DMS 273 (cell line): ENCODE measurements around the gene SORBS1.
A peak's percentile ranks its signal among the peaks of the same experiment; 100 is the strongest.

Experiments used
- DNase-seq: peaks from one replicate; lab custom pipeline; 2025; ENCODE audit not compliant: unreplicated experiment; lab: John Stamatoyannopoulos, UW

SORBS1 gene

DNA sequence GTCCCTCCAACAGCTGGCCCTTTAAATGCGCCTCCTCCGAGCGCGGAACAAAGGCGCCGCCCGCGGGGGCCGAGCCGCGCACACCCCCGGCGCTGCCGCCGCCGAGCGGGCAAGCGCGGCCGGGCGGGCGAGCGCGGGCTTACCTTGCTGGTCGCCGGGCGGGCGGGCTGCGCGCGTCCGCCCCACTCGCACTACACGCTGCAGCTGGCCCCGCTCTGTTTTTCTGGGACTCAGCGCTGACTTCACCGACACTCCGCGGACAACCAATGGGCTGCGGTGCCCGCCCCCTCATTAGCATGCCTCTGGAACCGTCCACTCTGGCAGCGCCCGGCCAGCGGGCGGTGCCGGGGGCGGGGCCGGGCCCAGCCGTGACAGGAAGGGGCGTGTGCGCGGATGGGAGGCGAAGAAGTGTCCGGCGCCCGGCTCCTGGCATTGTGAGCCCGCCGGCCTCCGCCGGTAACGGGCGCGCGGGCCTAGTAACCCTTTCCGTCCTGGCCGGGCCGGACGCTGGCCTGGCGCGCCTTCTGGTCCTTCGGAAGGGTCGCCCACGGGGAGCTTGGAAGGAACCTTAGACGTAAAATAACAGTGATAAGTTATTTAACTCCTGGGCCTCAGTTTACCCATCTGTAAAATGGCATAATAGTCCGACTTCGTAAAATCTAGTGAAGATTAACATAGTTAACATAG, at the start of gene SORBS1:
SORBS1 (minus strand) TSS at position 195 of the 687 bp plus-strand sequence. CDS start 120,236 bp downstream, outside the sequence.
- DNase-seq = peak; percentile 96

DNA sequence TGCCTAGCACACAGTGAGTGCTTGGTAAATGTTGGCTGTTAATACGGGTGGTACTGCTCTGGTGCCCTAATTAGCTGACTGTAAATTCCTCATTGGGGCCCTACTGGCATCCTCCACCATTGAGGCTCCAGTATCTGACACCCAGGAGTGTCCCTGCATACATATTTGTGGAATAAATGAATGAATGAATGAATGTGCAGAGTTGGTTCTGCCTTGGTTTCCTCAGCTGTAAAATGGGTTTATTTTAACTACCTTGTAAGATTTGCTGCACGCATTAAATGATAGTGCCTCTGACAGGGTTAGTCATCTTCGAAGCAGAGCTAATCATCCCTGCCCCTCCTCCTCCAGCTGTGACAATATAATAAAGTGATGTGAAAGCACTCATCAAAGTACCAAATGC, 49.6 kb upstream of the SORBS1 start:
- no peak for DNase-seq

DNA sequence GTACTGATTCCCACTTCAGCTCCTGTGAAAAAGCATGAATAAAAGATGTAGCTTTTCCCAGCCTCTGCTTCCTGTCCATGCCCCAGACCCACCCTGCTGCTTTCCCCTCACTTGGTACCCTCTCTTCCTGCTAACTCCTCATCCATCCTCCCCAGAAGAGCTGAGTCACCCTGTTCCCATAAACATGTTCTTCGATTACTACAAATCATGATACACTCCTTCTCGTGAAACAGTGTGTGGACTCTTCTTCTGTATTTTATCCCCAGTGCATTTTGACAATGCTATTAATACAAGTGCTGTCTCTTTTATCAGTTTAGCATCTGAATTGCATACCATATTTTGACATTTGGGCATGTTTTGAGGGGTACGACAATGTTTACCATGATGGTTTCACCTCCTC, 45.8 kb upstream of the SORBS1 start:
- DNase-seq = no peak

DNA sequence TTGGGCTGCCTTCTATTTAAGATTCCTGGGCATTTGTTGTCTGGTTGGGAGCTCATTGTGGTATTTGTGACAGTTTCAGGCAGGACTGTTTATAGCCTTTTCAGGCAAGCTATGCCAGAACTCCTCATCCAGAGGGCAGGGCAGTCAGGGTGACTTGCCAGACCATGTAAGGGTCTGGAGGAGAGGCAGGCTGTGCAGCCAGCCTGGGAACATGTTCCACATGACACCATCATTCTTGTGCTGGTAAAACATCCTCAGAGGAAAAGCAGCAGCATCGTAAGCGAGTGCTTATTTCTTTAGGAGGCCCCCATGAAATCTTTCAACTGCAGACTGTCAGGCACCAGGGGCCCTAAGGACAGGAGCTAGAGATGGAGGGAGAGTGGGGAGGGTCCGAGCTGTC, 44.0 kb upstream of the SORBS1 start:
- no peak for DNase-seq

DNA sequence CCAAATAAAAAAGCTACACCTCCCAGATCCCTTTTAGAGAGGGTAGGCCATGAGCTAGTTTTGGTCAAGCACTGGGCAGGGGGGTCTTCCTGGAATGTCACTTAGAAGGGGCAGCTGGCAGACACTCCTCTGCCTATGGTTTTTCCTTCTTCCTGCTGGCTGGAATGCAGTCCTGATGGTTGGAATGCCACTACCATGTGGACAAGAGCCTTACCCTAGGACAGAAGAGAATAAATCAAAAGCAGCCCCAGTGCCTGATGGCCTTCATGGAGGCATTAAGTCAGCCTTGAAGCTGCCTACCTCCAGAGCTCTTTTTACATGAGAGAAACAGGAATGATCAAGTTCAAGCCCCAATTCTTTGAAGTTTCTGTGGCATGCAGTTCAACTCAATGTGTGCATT, 43.5 kb upstream of the SORBS1 start:
- DNase-seq = no peak

DNA sequence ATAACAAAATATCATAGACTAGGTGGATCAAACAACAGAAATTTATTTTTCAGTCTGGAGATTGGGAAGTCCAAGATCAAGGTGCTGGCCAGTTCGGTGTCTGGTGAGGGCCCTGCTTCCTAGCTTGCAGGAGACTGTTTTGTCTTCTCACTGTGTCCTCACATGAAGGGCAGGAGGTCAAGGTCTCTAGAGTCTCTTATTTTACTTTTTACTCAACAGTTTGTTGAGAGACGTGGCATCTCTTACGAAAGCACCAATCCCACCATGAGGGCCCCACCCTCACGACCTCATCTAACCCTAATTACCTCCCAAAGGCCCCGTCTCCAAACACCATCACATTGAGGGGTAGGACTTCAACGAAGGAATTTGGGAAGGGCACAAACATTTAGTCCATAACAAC, 41.2 kb upstream of the SORBS1 start:
- no peak for DNase-seq

DNA sequence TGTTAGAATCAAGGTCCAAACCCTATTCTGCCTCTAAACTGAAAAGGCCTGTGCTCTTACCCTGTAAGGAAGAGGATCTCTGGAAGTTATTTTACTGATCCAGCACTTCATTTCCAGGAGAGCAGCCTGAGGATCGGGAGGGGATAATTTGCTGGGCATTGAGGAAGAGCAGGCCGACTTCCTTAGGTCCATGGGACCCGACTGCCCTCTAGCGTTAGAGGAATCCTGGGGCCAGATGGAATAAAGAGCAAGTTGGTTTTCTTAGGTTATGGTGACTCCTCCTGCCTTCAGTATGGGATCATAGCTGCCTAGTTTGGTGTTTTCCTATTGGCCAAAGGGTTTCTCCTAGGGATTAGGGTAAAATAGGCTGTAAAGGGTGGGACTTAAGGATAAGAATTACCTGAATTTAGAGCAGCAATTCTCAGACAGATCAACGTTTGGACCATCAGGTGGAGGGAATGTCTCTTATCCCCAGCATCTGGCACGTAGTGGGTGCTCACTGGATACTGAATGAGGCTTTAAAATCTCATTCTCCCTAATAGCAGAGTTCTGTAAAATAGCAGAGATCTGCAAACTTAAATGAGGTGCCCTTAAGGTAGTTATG, 40.0 kb upstream of the SORBS1 start:
- peak; percentile 89 for DNase-seq

DNA sequence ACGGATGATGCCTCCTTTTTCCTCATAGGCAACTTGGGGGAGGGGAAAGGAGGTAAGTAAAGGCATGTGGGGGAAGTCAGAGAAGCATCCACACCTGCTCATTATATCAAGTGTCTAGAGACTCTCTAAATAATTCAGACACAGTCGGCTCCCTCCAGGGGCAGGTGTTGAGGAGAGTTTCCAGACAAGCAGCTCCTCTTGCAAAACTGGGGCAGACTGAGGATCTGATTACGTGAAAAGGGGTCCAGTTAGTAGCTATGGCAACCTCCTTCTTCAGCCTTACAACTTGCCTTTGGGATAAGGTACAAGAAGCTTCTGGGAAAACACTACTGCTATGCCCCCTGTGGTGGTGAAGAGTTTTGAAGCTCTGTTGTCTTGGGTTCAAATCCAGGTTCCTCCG, 39.0 kb upstream of the SORBS1 start:
- peak; percentile 5 for DNase-seq

DNA sequence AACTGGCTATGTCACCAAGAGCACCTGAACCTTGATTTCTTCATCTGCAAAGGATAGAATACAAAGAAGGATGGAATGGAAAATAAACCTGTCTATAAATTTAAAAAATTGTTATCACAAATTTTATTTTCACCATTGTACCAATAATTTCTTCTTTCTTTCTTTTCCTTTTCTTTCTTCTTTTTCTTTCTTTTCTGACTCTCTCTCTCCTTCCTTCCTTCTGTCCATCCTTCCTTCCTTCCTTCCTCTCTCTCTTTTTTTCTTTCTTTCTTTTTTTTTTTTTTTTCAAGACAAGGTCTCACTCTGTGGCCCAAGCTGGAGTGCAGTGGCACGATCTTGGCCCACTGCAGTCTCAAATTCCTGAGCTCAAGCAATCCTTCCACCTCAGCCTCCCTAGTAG, 36.6 kb upstream of the SORBS1 start:
- DNase-seq = no peak

DNA sequence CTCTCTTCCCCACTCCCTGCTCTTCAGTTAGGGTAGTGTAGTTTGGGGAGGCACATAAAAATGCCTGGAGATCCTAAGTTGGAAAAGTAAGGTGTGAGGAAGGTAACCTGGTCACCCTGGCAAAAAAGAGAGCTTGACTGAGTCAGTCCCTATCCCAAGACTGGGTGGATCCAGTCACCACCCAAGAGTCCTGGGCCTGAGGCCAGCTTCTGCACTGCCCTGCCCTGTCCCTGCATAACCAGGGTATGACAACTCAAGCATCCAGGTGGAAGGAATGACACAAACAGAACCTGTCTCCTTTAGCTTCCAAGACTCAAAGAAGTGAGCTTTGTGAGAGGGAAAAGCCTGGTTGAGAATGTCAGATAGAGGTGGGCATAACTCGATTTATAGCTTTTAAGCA, 26.9 kb upstream of the SORBS1 start:
- DNase-seq = no peak

DNA sequence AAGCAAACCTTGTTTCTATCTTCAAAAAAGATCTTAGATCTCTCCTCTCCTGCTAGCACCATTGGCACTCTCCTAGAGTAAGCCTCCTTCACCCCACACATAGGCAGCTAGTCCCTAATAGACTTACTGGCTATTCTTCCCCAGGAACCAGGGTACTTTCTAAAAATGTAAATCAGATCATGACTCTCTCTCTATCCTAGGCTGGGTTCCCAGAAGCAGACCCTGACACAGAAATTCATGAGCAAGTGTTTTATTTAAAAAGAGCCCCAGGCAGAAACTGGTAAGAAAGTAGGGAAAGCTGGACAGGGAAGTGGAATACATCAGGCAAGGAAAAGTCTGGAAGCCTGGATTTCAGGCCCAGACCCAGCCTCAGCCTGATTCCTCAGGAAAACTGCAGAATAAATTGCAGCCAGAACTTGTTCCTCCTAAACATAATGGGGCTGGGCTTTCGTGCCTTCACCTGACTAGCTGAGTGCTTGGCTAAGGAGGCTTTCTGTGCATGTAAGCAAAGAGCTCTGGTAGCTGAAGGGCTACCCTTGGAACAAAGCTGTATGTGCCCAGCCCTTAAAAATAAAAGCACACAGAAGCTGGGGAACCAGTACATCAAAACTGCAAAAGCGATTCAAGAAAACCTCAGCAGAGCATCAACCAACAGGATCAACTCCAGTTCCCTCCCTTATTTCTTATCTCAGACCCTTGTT, 18.8 kb upstream of the SORBS1 start:
- no peak for DNase-seq

DNA sequence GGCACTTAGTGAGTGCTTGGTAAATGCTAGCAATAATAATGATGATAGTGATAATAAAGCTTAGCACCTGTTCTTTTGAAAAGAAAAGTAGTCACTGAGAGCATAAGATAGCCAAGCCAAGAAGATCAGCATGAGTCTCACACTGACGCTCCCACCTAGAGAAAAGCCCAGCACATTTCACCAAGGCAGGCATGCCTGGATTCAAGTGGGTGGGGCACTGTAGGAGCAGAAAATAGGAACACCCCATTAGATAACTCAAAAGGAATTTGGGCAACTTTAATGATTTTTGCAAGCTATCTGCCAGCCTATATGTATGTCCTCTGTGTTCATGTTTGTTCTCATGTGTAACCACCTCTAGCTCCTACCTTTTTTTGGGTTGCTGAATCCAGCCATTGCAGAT, 18.1 kb upstream of the SORBS1 start:
- DNase-seq = no peak

DNA sequence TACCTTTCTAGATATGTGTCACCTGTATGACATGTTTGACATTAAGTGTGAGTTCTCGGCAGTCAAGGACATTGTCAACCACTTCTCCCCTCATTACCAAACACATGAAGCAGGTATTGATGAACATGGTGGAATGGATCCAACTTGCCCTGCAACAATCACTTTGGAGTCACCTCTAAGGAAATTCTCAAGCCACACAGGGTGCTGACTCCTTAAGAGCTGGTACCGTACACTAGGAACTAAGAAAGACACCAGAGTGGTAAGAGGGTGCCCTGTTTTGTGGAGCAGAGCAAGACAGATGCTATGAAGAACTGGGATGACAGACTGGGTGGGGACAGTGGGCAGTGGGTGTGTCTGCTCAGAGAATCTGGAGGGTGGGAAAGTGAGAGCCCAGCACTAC, 17.4 kb upstream of the SORBS1 start:
- no peak for DNase-seq

DNA sequence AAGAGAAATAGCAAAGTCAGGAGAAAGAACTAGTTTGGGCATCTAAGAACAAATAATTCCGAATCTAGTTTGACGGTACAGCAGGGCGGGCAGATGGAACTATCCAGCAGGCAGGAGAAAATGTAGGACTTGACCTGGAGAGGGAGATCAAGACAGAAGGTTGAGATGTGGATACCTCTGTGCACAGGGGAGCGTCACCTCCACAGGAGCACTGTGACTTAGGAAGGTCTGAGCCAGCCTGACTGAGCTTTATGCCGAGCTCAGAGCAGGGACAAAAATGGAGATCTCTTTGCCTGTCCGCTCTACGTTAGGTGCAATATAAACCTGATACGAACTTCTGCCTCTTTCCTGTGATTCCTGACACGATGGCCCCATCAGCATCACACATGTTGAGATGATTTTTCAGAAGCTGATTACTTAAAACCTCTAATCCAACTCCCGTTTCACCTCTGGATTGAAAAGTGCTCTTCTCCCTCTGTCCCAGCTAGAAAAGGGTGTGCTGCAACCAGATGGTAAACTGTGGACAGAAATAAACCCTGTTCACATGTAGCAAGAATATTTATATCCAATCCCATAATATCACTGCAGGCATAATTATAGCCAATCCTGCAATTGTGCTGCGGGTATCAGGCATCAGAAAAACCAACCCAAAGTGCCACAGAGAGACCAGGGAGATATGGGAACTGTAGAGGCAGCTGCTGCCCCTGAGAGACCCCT, 13.6 kb upstream of the SORBS1 start:
- no peak for DNase-seq

DNA sequence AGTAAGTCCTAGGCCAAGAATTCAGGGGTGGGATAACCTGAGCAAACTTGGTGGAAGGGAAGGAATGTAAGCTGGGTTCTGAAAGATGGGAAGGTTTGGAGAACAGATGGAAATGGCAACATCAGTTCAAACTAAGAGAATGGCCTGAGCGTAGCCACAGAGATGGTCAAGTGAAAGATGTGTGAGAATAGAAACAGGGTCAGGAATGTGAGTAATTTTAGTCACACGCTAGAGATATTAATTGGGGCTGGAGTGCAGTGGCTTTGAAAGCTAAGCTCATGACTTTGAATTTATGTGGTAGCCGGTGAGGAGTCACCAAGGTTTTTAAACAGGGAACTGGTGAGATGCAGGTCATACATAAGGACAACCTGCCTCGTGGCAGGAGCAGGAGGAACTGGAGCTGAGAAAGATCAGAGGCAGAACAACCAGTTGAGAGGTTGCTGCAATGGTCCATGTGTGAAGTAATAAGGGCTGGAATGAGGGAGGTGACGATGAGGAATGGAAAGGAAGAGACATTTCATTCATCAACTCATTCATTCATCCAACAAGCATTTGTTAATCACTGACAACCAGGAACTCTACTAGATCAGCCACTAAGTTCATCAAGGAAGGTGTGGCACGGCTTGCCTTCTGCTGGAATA, 12.9 kb upstream of the SORBS1 start:
- DNase-seq = no peak

DNA sequence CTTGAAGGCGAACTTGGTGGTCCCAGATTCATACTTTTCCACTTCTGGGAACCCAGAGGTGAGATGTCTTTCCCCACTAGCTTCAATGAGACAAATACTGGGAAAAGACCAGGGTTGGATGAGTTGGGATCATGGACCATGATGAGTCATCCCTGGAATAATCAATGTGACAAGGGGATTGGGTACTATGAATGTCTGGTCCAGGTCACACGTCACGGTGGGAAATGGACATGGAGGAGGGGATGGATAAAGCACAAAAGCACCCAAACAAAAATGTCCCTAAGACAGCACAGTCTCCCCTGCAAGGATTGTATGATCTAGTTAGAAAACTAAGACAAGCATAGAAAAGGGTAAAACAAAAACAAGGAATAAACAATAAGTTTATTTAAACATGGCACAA, 12.4 kb upstream of the SORBS1 start:
- DNase-seq = no peak

DNA sequence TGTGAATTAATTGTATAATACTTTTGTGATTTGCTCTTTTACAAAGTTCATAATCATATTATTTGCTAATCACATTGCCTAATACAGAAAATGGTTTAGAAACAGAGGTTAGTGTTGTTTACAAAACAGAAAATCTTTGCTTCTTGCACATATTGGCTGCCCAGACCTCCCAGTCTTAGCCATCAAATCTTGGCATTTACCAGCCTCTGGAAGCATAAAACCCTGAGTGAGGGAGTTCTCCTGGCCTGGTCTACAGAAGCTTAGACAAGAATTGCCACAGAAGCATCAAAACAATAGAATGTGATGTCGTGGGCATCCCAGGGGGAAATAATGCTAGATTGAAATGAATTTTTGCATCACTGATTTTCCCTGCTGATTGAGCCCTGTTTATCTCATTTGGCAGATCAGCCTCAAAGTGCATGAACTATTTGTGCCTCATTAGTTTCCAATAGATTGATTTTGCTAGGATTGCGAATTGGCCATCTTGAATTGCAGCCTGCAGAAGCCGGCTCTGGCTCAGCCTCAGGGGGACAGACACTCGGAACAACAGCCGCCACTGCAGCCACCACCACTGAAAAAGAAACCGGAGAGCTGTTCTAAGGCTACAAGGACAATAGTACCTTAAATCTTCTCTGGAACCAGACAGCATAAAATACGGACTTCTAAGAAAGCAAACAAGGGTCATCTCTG, 11.1 kb upstream of the SORBS1 start:
- no peak for DNase-seq

DNA sequence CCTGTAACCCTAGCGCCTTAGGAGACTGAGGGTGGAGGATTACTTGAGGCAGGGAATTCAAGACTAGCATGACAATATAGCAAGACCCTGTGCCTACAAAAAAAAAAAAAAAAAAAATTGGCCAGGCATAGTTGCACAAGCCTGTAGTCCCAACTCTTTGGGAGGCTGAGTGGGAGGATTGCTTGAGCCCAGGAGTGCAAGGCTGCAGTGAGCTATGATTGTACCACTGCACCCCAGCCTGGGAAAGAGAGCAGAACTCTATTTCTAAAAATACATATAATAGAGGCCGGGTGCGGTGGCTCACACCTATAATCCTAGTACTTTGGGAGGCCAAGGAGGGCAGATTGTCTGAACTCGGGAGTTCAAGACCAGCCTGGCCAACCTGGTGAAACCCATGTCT, 10.2 kb upstream of the SORBS1 start:
- DNase-seq = no peak

DNA sequence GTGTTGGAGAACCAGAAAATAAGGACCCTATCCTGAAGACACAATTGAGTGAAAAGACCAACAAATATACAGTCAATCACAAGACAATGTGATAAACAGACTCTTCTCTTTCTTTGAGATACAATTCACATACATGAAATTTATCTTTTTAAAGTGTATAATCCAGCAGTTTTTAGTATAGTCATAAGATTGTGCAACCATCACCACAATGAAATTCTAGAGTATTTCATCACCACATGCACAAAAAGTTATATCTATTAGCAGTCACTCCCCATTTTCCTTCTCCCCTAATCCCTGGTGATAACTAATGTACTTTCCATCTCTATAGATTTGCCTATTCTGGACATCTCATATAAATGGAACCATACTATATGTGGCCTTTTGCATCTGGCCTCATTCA, 8.2 kb upstream of the SORBS1 start:
- no peak for DNase-seq

DNA sequence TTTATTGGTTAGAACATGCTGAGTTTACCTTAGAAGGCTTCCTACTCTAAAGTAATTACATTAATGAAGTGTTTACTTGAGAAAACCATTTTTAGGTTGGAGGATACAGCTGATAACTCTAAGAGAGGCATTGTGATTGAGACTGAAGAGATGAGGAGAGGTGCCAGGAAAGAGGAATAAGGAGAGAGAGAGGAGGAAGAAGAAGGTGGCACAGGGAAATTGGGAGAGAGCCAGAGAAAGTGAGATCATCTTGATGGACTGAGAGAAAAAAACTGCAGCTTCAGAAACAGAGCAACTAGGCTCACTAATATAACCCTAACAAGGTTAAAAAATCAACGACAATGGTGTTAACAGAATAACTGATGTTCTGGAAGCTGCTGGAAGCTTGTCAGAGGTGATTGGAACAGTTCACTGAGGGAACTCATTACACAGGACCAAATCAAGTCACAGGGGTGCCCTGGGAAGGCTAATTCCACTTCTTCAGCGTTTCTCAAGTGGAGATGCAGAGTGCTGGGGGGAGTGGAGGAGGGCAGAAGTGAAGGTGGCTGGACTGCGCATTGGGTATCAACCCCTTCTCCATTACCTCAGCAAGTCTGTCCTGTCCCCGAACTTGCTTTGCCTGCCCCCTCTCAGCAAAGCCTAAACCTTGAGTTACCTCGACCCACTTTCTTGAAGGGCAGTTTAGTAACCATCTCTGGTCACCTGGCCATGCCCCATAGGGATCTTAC, 6.9 kb upstream of the SORBS1 start:
- peak; percentile 10 for DNase-seq
